OCI-LY7 (cell line): ENCODE data around the gene HAUS1.

Experiments used
- EZH2phosphoT487 ChIP-seq: fragments of 200-600 bp; sonication (generic); IDR thresholded peaks from 2 replicates; pipeline ENCODE4 v1.6.1; 2018; ENCODE audit warnings: low read depth, borderline replicate concordance, mild to moderate bottlenecking, mixed run types, antibody characterized with exemption, low read length, moderate library complexity, mixed read lengths
- TF ChIP-seq, protein P1 (sequence below): fragments of 200-600 bp; sonication (generic); conservative IDR thresholded peaks from 2 replicates; pipeline ENCODE4 v1.5.1; 2014; ENCODE audit warnings: mild to moderate bottlenecking, antibody characterized with exemption, low read length, moderate library complexity, mixed read lengths

DNA sequence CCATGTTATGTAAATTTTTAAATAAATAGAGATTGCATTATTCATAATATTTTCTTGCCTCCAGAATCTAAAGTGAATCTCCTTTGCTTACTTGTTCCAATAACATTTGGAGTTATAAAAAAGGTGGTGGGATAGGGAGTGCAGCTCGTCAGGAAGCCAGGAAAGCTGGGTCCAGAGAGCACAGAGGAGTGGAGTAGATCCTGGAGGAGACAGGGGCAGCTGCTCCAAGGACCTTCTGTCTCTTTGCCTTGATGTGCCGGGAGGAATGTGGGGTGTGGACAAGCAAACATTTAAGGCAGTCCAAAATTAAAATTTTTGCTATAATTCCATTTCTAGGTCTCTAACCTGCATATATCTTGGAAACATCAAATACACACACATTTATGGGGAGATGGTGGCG, 29.3 kb downstream of the HAUS1 start:
- TF ChIP-seq EZH2phosphoT487, result no peak
- TF ChIP-seq, protein P1, sequence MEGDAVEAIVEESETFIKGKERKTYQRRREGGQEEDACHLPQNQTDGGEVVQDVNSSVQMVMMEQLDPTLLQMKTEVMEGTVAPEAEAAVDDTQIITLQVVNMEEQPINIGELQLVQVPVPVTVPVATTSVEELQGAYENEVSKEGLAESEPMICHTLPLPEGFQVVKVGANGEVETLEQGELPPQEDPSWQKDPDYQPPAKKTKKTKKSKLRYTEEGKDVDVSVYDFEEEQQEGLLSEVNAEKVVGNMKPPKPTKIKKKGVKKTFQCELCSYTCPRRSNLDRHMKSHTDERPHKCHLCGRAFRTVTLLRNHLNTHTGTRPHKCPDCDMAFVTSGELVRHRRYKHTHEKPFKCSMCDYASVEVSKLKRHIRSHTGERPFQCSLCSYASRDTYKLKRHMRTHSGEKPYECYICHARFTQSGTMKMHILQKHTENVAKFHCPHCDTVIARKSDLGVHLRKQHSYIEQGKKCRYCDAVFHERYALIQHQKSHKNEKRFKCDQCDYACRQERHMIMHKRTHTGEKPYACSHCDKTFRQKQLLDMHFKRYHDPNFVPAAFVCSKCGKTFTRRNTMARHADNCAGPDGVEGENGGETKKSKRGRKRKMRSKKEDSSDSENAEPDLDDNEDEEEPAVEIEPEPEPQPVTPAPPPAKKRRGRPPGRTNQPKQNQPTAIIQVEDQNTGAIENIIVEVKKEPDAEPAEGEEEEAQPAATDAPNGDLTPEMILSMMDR, result no peak
